COR-L47 (cell line): Measurements from ENCODE around the gene HOMER2.
A peak's percentile ranks its signal among the peaks of the same experiment; 100 is the strongest.
"Not testable (repeated sequence)": the region's sequence is repeated elsewhere in the genome, so short reads cannot be mapped to it uniquely, and the experiment has no call there.

ENCODE experiments used
- DNase-seq: peaks from one replicate; lab custom pipeline; 2025; lab: John Stamatoyannopoulos, UW

Gene HOMER2

GRCh38 chr15:82952158-82953081 is at the start of gene HOMER2:
TSS of gene HOMER2 (minus strand) at chr15:82952720. CDS start at chr15:82952535, 185 bp downstream.
- DNase-seq, result peak; percentile 46

GRCh38 chr15:83000672-83001031 is 48.1 kb upstream of the HOMER2 start:
- DNase-seq, result not testable (repeated sequence)

GRCh38 chr15:82999905-83000671 is 47.6 kb upstream of the HOMER2 start:
- peak; percentile 49 for DNase-seq

- no peak for DNase-seq
Measured at GRCh38 chr15:82999426-82999825, 46.9 kb upstream of the HOMER2 start.

- DNase-seq, result no peak
Measured at GRCh38 chr15:82995938-82996337, 43.4 kb upstream of the HOMER2 start.

GRCh38 chr15:82995076-82995475 is 42.6 kb upstream of the HOMER2 start:
- no peak for DNase-seq

GRCh38 chr15:82993144-82993543 is 40.6 kb upstream of the HOMER2 start:
- DNase-seq, result no peak

- no peak for DNase-seq
Measured at GRCh38 chr15:82992436-82992998, 40.0 kb upstream of the HOMER2 start.

- no peak for DNase-seq
Measured at GRCh38 chr15:82986442-82986780, 33.9 kb upstream of the HOMER2 start.

GRCh38 chr15:82985688-82986441 is 33.3 kb upstream of the HOMER2 start, which contains the start of gene RAMAC:
TSS of gene RAMAC (plus strand) at chr15:82986210. CDS start at chr15:82989019, 2,809 bp downstream.
- DNase-seq, result peak; percentile 97

- DNase-seq, result no peak
Measured at GRCh38 chr15:82980981-82981380, 28.5 kb upstream of the HOMER2 start.

GRCh38 chr15:82979726-82980125 is 27.2 kb upstream of the HOMER2 start:
- DNase-seq, result no peak

- no peak for DNase-seq
Measured at GRCh38 chr15:82978438-82978837, 25.9 kb upstream of the HOMER2 start.

- DNase-seq, result no peak
Measured at GRCh38 chr15:82977076-82977475, 24.6 kb upstream of the HOMER2 start.

- DNase-seq, result no peak
Measured at GRCh38 chr15:82972990-82973389, 20.5 kb upstream of the HOMER2 start.

- DNase-seq, result no peak
Measured at GRCh38 chr15:82971218-82971984, 18.9 kb upstream of the HOMER2 start.

- no peak for DNase-seq
Measured at GRCh38 chr15:82970696-82971095, 18.2 kb upstream of the HOMER2 start.

- no peak for DNase-seq
Measured at GRCh38 chr15:82970078-82970686, 17.7 kb upstream of the HOMER2 start.

GRCh38 chr15:82969353-82969752 is 16.8 kb upstream of the HOMER2 start:
- no peak for DNase-seq

GRCh38 chr15:82968066-82968465 is 15.5 kb upstream of the HOMER2 start:
- DNase-seq, result no peak

GRCh38 chr15:82966671-82967071 is 14.2 kb upstream of the HOMER2 start:
- no peak for DNase-seq
